Ascending aorta (tissue), 2 donors: ENCODE data around the gene MPRIP. TPM values are rescaled to one million over a fixed set of nuclear protein-coding genes. Genes with fewer than 3 reads are reported as not detected.

ENCODE experiments used
- DNase-seq, 2 donors: peaks; one replicate each; pipeline ENCODE4 v3.0.0-alpha.2; 2019; ENCODE audit warnings: low spot score in 2 of 2
- H3K27ac ChIP-seq, 2 donors: fragments of 200-600 bp; sonication (generic); one replicate each; pipeline ENCODE4 v1.5.1; 2016 to 2017; ENCODE audit warnings: mild to moderate bottlenecking in 1 of 2
- H3K27me3 ChIP-seq: fragments of 200-600 bp; sonication (generic); one replicate; pipeline ENCODE4 v1.5.1; 2017
- H3K36me3 ChIP-seq, 2 donors: fragments of 200-600 bp; sonication (generic); one replicate each; pipeline ENCODE4 v1.5.1; 2016
- H3K4me1 ChIP-seq, 2 donors: fragments of 200-600 bp; sonication (generic); one replicate each; pipeline ENCODE4 v1.5.1; 2016 to 2017; ENCODE audit warnings: mild to moderate bottlenecking in 1 of 2
- H3K4me3 ChIP-seq, 2 donors: fragments of 200-600 bp; sonication (generic); one replicate each; pipeline ENCODE4 v1.5.1; 2016 to 2017; ENCODE audit warnings: mild to moderate bottlenecking in 1 of 2
- H3K9me3 ChIP-seq, 2 donors: fragments of 200-600 bp; sonication (generic); one replicate each; pipeline ENCODE4 v1.5.1; 2016
- CTCF ChIP-seq, 3 experiments: fragments of 200-600 bp in 2 of 3; fragments of 450-650 bp in 1 of 3; sonication (generic) in 2 of 3; IDR thresholded peaks; one replicate each; pipeline ENCODE4 v1.5.1; 2016 to 2019; ENCODE audit warnings: antibody characterized with exemption in 3 of 3, mild to moderate bottlenecking in 1 of 3, moderate library complexity in 1 of 3
- intact Hi-C: fragments of 100-400 bp; cut with DNase I; formaldehyde crosslinking; loops from one replicate; pipeline ENCODE4 v1.15.1; 2023
- total RNA-seq: library from RNA; depleted of rRNA; stranded (reverse); fragments of >200 nt; gene quantifications from one replicate; pipeline ENCODE4 v1.1.0, GENCODE V29; 2016

Gene MPRIP
- total RNA-seq, 1 donor from 2014 or later = 246 TPM

DNA sequence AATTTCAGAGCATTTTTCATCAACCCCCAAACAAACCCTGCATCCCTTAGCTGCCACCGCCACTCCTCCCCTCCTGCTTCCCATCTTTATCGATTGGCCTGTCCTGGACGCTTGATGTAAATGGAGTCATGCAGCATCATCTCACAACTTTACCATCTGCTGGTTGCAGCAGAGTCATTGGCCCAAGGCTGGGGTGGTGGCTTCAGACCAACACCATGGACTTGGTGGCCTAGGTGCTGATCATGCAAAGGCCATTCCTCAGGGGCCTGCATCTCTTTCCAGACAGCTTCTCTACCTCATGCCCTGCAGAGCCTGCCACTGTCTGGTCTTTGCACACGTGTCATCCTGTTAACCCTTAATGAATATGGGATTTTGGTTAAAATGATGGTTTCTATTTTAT is 73.4 kb downstream of the MPRIP start:
- no peaks in the 10 kb centered on the region for H3K9me3 ChIP-seq
- H3K4me1 ChIP-seq = peaks cover 22 to 37% of the 10 kb centered on the region in 2 donors
- no peak overlapping the region for H3K27ac ChIP-seq
- DNase-seq = no peak
- no peaks in the 10 kb centered on the region for H3K27me3 ChIP-seq
- intact Hi-C loops = loop anchor here (10.0 kb wide), 1 partner anchor 111 kb away; no protein-coding TSS in a partner anchor
- H3K4me3 ChIP-seq = no peak overlapping the region
- no peak for TF ChIP-seq CTCF (IDR thresholded peaks at IDR 0.05)
- H3K36me3 ChIP-seq = no peaks in the 10 kb centered on the region

GRCh38 chr17:17116406-17116805 is 74.1 kb downstream of the MPRIP start:
- H3K4me1 ChIP-seq = peaks cover 22 to 39% of the 10 kb centered on the region in 2 donors
- TF ChIP-seq CTCF (IDR thresholded peaks at IDR 0.05) = no peak

GRCh38 chr17:17117923-17118322 is 75.7 kb downstream of the MPRIP start:
- H3K36me3 ChIP-seq = no peaks in the 10 kb centered on the region
- no peaks in the 10 kb centered on the region for H3K27me3 ChIP-seq
- H3K9me3 ChIP-seq = no peaks in the 10 kb centered on the region
- no peak for DNase-seq
- no peak for TF ChIP-seq CTCF (IDR thresholded peaks at IDR 0.05)
- no peak overlapping the region for H3K4me3 ChIP-seq
- intact Hi-C loops = loop anchor here (10.0 kb wide), 1 partner anchor 113 kb away; no protein-coding TSS in a partner anchor
- peaks cover 22 to 39% of the 10 kb centered on the region in 2 donors for H3K4me1 ChIP-seq
- peak overlapping the region in 1 of 2 donors; percentile 63 for H3K27ac ChIP-seq

More at GRCh38 chr17:17116406-17116805, 74.1 kb downstream of the MPRIP start:
- H3K36me3 ChIP-seq = no peaks in the 10 kb centered on the region
- no peak overlapping the region for H3K4me3 ChIP-seq
- no peak for DNase-seq
- H3K9me3 ChIP-seq = no peaks in the 10 kb centered on the region
- H3K27me3 ChIP-seq = no peaks in the 10 kb centered on the region
- no peak overlapping the region for H3K27ac ChIP-seq
- intact Hi-C loops = loop anchor here (10.0 kb wide), 1 partner anchor 112 kb away; no protein-coding TSS in a partner anchor

- H3K27me3 ChIP-seq = no peaks in the 10 kb centered on the region
- H3K9me3 ChIP-seq = no peaks in the 10 kb centered on the region
- H3K36me3 ChIP-seq = no peaks in the 10 kb centered on the region
- intact Hi-C loops = loop anchor here (10.0 kb wide), 1 partner anchor 114 kb away; no protein-coding TSS in a partner anchor
- no peak overlapping the region for H3K4me3 ChIP-seq
- DNase-seq = no peak
- H3K27ac ChIP-seq = peak overlapping the region; percentile 54 to 63
- peaks cover 22 to 39% of the 10 kb centered on the region in 2 donors for H3K4me1 ChIP-seq
- TF ChIP-seq CTCF (IDR thresholded peaks at IDR 0.05) = no peak
Observed at GRCh38 chr17:17118399-17118798, 76.1 kb downstream of the MPRIP start.

- peaks cover 22 to 39% of the 10 kb centered on the region in 2 donors for H3K4me1 ChIP-seq
- TF ChIP-seq CTCF (IDR thresholded peaks at IDR 0.05) = no peak
- no peaks in the 10 kb centered on the region for H3K36me3 ChIP-seq
- H3K4me3 ChIP-seq = no peak overlapping the region
- intact Hi-C loops = loop anchor here (10.0 kb wide), 1 partner anchor 114 kb away; no protein-coding TSS in a partner anchor
- DNase-seq = no peak
- H3K9me3 ChIP-seq = no peaks in the 10 kb centered on the region
- H3K27me3 ChIP-seq = no peaks in the 10 kb centered on the region
- peak overlapping the region; percentile 54 to 63 for H3K27ac ChIP-seq
Observed at GRCh38 chr17:17119106-17119505, 76.8 kb downstream of the MPRIP start.
